Measurements from ENCODE around the gene SDC4. TPM values are rescaled to one million over a fixed set of nuclear protein-coding genes. Genes with fewer than 3 reads are reported as not detected.

Gene SDC4
- total RNA-seq, 1 experiment from 2014 or later: 100 TPM

GRCh38 chr20:45362804-45363610, 14.8 kb upstream of the SDC4 start, which contains the start of gene SYS1 (continued):
- TF ChIP-seq TCF7L2 (IDR thresholded peaks at IDR 0.05; ENCODE audit: borderline replicate concordance, extremely low read depth, insufficient read depth, insufficient read length) (peak; percentile 54), ZBTB33 (IDR thresholded peaks at IDR 0.05; ENCODE audit: extremely low read depth, insufficient replicate concordance, low read length) (no peak), POLR2A (IDR thresholded peaks at IDR 0.05; ENCODE audit: borderline replicate concordance, extremely low read depth, insufficient read depth, insufficient read length) (peak; percentile 76), ZFX (IDR thresholded peaks at IDR 0.05) (peak; percentile 42; the same call in 1 of the 2 replicates), EZH2phosphoT487 (IDR thresholded peaks at IDR 0.05; ENCODE audit: borderline replicate concordance) (no peak), JUND (IDR thresholded peaks at IDR 0.05) (no peak), ZNF274 (IDR thresholded peaks at IDR 0.05; ENCODE audit: low read depth, low read length) (no peak), MAX (IDR thresholded peaks at IDR 0.05) (peak; percentile 68; the same call in 1 of the 2 replicates), CTCF (IDR thresholded peaks at IDR 0.05 in 2 of 3, conservative IDR thresholded peaks at IDR 0.05 in 1 of 3; ENCODE audit: borderline replicate concordance in 1 of 3, insufficient read depth in 1 of 3, low read depth in 2 of 3, low read length in 2 of 3) (peak; percentile 73 to 83 (median 79)), SIN3A (IDR thresholded peaks at IDR 0.05; ENCODE audit: low read depth) (peak; percentile 20; the same call in 1 of the 2 replicates), RAD21 (IDR thresholded peaks at IDR 0.05; ENCODE audit: low read depth) (peak; percentile 80)

Data from HCT116 (cell line).